ENCODE results near the gene RDM1.

Gene RDM1

GRCh38 chr17:35912942-35913341 is 17.6 kb downstream of the RDM1 start:
- TF ChIP-seq, protein P1, sequence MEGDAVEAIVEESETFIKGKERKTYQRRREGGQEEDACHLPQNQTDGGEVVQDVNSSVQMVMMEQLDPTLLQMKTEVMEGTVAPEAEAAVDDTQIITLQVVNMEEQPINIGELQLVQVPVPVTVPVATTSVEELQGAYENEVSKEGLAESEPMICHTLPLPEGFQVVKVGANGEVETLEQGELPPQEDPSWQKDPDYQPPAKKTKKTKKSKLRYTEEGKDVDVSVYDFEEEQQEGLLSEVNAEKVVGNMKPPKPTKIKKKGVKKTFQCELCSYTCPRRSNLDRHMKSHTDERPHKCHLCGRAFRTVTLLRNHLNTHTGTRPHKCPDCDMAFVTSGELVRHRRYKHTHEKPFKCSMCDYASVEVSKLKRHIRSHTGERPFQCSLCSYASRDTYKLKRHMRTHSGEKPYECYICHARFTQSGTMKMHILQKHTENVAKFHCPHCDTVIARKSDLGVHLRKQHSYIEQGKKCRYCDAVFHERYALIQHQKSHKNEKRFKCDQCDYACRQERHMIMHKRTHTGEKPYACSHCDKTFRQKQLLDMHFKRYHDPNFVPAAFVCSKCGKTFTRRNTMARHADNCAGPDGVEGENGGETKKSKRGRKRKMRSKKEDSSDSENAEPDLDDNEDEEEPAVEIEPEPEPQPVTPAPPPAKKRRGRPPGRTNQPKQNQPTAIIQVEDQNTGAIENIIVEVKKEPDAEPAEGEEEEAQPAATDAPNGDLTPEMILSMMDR (IDR thresholded peaks at IDR 0.05; ENCODE audit: control insufficient read depth, insufficient read depth, low read depth, low read length, missing control alignments), result no peak
- no peak for DNase-seq (ENCODE audit: low read depth)
- no peak overlapping the region for H3K4me3 ChIP-seq (ENCODE audit: control insufficient read depth, low read depth, low read length)

DNA sequence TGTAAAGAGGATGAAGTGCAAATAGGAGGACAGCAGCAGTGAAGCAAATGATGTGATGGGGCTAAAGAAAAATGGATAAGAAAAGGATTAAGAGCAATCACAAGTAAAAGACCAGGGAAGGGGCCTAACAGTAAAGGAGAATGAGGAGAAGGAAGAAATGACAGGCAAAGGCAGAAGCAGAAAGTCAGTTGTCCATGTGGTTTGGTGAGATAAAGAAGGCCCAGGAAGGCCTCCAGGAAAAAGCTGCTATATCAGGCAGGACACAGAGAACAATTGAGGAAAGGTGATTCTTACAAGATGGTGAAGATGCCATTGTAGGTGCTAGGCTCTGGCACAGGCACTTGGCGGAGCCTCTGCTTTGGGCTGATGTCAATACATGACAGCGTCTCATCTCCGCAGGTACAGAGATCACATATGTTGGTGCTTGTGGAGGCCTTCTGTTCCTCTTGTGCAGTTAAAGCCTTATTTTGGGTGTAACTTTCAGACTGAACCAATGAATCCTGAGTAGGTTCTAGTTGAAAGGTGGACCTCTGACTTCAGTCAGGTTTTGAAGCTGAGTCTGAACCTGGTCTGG is 18.1 kb downstream of the RDM1 start:
- H3K4me3 ChIP-seq (ENCODE audit: control insufficient read depth, low read depth, low read length), result no peak overlapping the region
- TF ChIP-seq, protein P1 (IDR thresholded peaks at IDR 0.05; ENCODE audit: control insufficient read depth, insufficient read depth, low read depth, low read length, missing control alignments), result no peak
- no peak for DNase-seq (ENCODE audit: low read depth)

- TF ChIP-seq, protein P1 (IDR thresholded peaks at IDR 0.05; ENCODE audit: control insufficient read depth, insufficient read depth, low read depth, low read length, missing control alignments), result no peak
- no peak overlapping the region for H3K4me3 ChIP-seq (ENCODE audit: control insufficient read depth, low read depth, low read length)
- no peak for DNase-seq (ENCODE audit: low read depth)
These were observed 21.2 kb downstream of the RDM1 start for GRCh38 chr17:35909408-35909807.

DNA sequence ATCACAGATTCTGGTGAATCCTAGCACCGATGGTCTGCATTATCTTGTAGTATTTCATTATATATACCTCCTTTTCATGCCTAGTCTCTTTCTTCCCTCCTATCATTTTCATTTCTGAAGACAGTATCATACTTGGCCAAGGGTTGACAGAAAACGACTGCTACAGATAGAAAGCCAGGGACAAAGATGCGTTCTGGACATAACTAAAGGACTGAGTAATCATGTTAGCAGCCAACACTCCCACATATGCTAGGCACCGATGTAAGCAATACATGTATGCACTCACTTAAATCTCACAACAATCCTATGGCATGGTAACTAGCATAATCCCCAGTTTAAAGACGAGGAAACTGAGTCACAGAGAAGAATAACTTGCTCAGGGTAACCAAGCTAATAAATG is 22.9 kb downstream of the RDM1 start:
- no peak for DNase-seq (ENCODE audit: low read depth)
- TF ChIP-seq, protein P1 (IDR thresholded peaks at IDR 0.05; ENCODE audit: control insufficient read depth, insufficient read depth, low read depth, low read length, missing control alignments), result no peak

DNA sequence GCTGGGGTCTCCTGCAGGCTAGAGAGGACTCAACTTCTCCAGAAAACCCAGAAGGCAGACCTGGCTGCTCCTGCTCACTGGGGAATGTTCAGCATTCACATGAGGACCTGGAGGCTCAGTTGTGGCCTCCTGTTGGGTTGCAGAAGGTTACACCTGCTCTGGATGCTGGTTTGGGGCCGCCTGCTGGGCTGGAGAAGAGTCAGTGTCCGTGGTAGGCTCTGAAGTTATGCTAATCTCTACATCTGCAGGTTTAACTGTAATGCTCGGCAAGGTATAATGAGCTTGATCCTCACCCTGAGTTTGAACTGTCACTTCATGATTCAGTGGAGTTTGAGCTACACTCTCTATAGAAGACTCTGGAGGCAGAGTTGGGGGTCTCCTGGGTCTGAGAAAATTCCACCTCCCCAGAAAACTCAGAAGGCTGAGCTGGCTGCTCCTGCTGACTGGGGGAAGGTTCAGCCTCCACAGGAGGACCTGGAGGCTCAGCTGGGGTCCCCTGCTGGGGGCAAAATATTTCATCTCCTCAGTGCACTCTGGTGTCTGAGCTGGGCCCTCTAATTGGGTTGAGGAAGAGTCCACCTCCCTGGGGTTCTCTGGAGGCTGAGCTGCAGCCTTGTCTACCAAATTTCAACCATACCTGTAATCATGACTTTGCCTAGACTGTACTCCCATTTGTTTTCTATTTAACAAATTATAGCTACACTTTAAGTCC is 23.5 kb downstream of the RDM1 start:
- TF ChIP-seq, protein P1 (IDR thresholded peaks at IDR 0.05; ENCODE audit: control insufficient read depth, insufficient read depth, low read depth, low read length, missing control alignments), result no peak
- H3K4me3 ChIP-seq (ENCODE audit: control insufficient read depth, low read depth, low read length), result no peak overlapping the region
- no peak for DNase-seq (ENCODE audit: low read depth)

More for the DNA sequence above, 22.9 kb downstream of the RDM1 start:
- no peak overlapping the region for H3K4me3 ChIP-seq (ENCODE audit: control insufficient read depth, low read depth, low read length)

- no peak overlapping the region for H3K4me3 ChIP-seq (ENCODE audit: control insufficient read depth, low read depth, low read length)
- no peak for DNase-seq (ENCODE audit: low read depth)
- TF ChIP-seq, protein P1 (IDR thresholded peaks at IDR 0.05; ENCODE audit: control insufficient read depth, insufficient read depth, low read depth, low read length, missing control alignments), result no peak
These were observed 24.2 kb downstream of the RDM1 start for GRCh38 chr17:35906191-35906925.
